ENCODE measurements around the gene PLCZ1.
A peak's percentile ranks its signal among the peaks of the same experiment; 100 is the strongest.
"Not testable (repeated sequence)": the region's sequence is repeated elsewhere in the genome, so short reads cannot be mapped to it uniquely, and the experiment has no call there.

Gene PLCZ1

DNA sequence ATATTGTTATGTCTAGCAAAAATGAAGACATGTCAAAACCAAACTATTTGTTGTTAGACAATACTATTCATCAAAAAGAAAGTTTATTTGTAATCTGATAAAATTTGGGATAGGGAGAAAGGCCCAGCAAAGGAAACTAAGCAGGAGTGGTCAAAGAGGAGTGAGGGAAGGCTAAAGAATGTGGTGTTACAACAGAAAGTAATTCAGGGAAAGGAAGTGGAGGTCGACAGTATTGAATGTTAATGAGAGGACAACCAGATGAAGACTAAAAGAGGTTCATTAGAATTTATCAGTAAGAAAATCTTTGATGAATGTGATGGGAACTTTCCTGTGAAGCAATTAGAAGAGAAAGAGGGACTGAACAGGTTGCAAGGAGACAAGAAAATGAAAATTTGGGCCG, 33.9 kb downstream of the PLCZ1 start:
- DNase-seq (ENCODE audit: low read depth): no peak

DNA sequence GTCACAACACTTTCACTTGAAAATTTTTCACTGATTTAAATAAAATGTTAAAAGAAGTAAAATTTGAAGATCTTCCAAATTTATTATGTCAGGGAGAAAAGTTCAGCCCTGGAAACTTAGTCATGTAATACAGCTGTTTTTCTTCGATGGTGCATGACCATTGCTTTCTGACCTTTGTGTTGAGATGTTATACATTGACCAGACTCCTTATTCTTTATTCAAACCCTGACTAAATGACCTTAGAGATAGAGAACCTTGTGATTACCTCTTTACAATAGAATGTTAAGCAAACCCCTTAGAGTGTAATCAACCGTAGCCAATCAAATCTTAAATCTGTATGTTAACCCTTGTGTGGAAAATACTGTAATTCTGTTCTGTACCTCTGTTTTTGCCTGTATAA, 34.5 kb downstream of the PLCZ1 start:
- DNase-seq (ENCODE audit: low read depth): no peak

DNA sequence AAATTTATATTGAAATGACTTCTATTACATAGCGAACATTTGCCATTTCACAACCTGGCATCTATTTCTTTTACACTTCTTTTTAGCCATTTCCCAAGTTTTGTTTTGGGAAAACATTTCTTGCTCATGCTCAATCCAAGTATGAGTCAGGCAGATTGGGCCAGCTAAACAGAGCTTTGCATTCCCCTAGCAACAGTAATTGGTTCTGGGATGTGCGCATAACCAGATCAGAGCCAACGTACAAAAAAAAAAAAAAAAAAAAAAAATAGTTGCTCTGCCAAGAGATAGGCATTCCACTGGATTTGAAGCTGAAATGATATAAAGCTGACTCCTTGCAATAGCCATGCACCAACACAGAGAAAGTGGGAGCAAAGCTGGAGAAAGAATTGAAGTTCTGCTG, 37.5 kb downstream of the PLCZ1 start:
- DNase-seq (ENCODE audit: low read depth): peak; percentile 46

DNA sequence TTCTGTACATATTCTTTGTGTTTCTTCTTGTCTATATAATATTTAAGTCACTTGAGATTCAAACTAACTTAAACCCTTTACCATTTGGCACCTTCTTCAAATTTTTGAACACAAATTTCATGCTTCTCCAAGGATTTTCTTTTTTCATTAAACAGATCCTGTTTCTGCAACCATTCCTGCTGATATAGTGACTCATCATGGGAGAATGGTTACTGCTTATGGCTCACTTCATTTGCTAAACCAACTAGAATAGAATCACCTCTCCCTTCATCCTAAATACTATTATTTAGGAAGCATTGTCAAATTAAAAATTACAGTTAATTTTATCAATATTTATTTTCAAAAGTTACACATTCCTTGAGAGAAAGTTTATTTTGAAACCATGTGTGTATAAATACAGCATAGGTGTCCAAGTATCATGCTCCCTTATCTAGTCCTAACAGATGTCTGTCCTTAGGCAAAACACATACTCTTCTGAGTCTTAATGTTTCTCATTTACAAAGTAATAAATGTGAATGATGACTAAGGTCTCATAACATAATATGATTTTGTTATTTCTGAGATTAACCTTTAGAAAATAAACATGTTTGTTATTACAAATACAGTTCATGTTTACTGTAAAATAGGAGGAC, 40.7 kb downstream of the PLCZ1 start:
- no peak for DNase-seq (ENCODE audit: low read depth)

DNA sequence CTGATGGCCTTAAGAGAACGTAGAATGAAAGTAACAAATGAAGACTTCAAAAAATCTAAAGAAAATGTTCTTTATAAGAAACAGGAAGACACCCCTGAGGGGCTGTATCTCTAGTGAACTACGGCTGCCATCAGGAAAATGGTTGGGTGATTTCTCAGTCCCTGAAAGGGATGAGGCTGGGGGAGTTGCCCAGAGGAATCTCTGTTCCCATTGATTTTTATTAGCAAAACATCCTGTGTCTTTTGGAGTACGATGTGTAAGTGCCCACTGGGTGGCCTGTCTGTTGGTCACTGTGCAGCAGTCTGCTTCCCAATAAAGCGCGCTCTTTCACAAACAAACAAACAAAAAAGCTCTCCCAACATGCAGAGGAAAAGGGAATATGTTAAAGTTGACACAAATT, 43.8 kb downstream of the PLCZ1 start:
- DNase-seq (ENCODE audit: low read depth): not testable (repeated sequence)

DNA sequence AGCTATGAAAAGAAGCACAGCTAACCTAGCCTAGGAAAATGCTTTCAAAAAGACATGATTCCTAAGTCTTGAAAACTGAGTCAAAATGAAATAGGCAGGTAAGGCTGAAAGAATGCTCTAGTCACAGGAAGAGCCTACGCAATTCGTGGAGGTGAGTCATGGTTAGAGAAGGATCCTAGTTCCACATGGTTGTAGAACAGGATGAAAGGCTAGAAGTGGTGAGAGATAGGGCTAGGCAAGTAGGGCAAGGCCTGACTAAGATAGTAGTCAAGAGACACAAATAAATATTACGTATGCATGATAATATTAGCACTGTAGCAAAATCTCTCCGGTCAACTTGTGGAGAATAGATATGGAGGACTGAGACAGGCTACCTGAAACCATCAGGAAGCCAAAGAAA, 47.2 kb downstream of the PLCZ1 start:
- DNase-seq (ENCODE audit: low read depth): no peak

DNA sequence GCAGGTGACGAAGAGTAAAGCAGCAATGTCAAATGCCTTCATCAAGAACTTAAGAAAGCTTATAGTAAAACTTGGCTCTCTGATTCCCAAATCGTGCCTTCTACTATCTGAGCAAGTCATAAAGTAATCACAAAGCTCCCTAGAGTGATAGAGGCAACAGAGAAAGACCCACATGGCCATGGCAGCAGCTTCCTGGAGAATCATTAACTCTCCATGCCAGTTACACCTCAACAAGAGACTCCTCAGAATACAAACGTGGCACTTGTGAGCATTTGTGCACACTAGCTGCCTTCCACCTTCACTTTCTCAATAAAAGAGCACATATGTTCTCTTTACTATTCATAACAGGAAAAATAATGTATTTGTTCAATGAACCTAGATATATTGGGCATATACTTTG, 48.0 kb downstream of the PLCZ1 start:
- DNase-seq (ENCODE audit: low read depth): no peak

DNA sequence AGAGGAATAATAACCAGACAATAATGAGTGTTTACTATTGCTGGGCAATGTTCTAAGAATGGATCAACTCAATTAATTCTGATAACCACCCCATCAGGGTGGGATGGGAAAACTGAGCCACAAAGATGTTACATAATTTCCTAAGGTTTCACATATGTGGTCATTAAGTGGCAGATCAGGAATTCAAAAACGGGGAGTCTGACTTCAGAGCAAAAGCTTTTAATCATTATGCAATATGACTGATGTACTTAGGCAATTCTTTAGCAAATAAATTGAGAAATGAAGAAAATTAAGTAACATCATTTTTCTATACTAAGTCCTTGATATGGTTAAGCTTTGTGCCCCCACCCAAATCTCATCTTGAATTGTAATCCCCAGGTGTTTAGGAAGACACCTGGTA, 53.4 kb downstream of the PLCZ1 start:
- DNase-seq (ENCODE audit: low read depth): no peak

DNA sequence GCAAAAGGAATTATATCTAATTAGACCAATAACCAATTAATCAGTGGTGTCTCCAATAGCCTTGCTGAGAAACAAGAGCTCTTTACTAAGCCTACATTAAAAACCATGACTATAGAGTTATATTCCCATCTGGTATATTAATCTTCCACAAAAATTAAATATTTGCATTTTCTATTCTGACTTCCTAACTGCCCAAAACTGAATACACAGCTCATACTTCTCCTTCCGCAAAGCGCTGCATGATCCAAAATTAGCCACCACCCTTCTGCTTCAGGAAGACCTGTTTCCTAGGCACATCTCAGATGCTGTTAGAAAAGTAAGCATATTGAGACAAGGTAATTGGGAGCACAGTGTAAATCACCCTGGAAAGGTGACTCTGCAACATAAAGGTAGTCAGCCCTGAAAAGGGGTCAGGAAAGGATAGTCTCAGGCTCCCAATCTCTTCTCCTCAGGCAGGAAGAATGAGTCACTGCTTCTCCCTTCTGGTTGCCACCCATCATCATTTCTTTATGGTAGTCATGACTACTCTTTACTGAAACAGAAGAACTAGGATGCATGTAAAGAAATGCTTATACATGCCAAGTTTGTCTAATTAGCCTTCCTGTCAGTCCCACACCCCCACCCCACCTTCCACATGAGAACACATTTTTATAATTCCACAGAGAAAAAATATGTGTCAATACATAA, 54.3 kb downstream of the PLCZ1 start:
- no peak for DNase-seq (ENCODE audit: low read depth)

DNA sequence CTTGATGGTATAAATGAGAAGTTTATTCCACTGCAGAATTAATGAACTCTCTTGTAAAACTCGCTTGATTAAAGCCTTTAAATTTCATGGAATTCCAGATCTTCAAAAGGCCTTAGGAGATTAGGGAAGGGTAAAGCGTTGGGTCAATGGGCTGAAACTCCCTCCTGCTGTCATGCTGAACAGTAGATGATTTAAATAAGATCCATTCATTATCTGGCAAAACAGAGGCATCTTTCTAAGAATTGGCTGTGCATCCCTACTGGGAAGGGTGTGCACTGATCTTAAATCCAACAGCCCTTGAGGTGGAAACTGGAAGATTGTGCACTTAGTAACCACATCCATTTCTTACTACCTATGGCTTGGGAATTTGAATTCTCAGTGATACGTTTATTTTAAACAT, 56.0 kb downstream of the PLCZ1 start:
- no peak for DNase-seq (ENCODE audit: low read depth)

DNA sequence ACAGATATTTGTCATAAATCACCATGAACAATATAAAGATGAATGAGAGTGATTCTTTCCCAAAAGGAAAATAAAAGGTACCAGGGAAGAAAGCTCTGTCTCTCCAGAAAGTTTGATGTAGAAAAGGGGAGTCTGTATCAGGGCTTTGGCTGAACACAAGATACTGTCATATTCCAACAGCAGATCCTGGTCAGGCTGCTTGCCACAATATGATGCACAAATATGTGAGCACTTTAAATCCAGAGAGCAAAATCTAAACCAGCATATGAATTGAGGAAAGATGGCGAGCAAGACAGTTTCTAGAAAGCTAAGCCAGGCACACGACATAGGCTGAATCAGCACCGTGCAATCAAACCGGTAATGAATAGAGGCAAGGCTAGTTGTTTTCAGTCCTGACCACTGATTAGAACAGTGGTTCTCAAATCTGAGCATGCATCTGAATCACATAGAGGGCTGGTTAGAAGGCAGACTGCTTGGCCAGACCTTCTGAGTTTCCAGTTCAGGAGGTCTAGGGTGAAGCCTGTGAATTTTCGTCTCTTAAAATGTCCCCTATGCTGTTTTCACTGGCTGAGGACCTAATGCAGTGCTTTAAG, 60.7 kb downstream of the PLCZ1 start:
- DNase-seq (ENCODE audit: low read depth): no peak

DNA sequence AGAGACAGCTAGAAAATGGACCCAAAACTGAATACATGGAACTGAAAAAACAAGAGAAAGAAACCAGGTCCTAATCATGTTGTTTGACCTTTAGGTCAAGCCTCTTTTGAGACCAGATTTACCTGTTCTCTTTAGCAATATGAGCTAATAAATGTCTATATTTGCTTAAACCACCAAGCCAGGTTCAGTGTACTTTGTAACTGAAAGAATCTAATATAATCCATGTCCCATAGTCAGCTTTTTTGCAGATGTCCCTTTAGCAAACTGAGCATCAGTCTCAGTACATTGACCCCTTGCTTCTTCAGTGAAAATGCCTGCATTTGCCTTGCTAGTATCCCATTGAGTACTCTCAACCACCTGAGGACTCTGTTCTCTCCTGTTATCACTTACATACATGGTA, 61.7 kb downstream of the PLCZ1 start:
- no peak for DNase-seq (ENCODE audit: low read depth)

DNA sequence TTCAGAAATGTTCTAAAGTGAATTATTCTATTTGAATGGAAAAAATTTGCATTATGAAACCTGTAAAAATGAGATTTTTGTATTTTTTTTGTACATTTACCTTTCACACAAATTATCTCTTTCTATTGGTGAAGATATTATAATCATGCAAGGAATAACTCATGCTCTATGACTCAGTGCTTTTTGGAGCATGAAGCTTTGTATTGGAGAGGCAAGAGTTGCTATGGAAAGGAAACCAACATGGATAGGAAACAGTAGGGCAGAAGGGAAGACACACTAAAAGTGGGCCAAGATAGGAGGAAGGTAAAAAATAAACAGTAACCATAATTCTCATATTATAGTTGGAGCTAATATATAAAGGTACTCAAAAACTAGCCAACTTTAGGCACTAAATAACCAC, 79.0 kb downstream of the PLCZ1 start:
- DNase-seq (ENCODE audit: low read depth): no peak

DNA sequence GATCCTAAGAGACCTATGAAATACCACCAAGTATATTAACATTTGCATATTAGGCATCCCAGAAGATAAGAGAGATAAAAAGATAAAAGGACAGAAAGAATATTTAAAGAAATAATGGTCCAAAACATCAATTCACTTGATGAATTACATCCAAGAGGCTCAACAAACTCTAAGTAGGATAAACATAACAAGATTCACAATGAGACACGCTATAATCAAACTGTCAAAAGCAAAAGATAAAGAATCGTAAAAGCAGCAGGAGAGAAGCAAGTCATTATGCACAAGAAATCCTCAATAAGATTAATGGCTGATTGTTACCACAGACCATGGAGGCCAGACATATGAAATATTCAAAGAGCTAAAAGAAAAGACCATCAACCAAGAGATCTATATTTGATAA, 79.6 kb downstream of the PLCZ1 start:
- no peak for DNase-seq (ENCODE audit: low read depth)

DNA sequence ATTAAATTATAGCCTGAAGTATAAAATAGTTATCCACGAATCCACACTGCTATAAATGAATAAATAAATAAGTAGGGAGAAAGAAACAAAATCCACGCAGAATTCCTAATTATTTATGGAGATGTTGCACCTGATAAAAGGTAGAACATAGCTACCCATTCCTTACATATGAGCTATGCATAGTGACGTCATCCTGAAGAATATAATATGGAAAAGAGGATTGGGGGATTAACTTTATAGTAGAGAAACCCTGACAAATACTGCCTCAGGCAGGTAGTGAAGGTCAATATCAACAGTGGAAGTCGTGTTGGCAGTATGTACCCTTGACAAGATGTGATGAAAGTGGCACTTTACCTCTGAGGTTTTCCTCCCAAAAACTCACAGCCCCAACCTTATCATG, 82.5 kb downstream of the PLCZ1 start:
- no peak for DNase-seq (ENCODE audit: low read depth)

DNA sequence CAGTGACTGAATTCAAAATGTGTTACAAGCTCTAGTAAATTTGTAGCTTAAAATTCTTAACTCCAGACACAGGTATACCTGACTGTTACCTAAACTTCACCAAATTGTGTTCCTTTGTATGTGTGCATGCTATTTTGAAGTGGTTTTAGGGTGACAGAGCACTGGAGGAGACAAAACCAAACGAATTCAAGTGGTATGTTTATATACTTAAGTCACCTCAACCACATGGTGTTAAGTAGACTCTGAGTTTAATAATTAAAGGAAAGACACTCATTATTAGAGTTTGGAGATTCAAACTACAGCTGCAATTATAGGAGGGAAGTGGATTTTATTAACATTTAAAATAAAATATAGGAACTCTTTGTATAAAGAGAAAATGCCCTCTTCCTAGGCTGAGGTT, 84.3 kb downstream of the PLCZ1 start:
- no peak for DNase-seq (ENCODE audit: low read depth)

DNA sequence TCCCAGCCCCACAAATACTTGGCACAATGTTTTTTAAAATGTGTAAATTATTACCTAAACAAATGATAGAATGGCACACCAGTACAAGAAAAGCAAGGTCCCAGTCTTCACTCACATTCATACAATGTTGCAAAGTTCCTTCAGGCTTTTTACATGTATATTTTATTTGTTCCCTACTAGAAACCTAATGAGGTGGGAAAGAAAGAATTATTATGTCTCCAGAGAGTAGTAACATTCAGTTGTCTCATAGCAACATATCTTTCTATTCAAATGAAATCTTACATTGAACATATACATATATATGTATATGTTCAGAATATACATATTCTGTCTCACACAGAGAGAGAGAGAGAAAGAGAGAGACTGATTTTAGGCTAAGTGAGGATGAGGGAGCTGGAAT, 85.2 kb downstream of the PLCZ1 start:
- DNase-seq (ENCODE audit: low read depth): no peak

DNA sequence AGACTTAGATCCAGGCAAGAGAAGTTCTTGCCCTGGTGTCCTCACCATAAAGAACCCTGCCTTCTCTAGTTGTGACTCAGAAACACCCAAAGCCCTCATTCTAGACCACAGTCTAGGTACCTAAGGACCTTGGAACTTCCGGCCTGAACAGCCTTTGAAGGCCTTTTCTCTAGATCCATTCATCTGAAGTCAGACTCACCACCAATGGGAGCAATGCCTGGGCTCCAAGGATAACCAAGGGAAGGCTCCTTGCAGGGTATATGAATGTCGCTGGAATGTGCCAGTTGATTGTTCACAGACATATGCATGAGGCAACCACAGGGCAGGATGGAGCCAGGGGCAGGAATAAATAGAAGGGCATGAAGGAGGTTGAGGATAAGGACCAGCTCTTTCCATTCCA, 86.3 kb downstream of the PLCZ1 start:
- DNase-seq (ENCODE audit: low read depth): no peak

DNA sequence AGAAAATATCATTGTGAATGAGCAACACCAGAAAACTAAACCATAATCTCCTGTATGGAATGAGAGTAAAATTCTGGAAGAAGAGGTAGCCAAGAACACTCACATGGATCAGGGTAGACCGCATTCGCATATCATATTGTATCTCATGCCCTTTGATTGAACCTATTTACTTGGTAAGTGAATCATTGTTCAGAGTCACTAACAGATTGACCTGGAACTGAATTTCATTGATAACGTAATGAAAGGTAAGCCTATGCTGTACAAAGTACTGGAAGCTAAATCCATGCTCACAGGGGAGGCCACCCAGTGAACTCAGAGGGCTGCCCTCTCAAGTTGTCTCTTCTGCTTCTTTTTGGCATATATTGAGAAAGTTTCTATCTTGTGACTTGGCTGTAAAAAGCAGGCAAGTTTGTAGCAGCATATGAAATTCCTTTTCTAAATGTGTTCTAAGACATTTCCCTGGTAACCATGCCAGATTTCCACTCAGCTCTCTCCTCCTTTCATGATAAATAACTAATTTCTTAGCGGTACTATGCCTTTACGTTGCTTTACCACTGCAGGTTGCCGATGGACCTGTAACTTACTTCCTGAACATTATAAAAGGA, 91.4 kb downstream of the PLCZ1 start:
- DNase-seq (ENCODE audit: low read depth): no peak

DNA sequence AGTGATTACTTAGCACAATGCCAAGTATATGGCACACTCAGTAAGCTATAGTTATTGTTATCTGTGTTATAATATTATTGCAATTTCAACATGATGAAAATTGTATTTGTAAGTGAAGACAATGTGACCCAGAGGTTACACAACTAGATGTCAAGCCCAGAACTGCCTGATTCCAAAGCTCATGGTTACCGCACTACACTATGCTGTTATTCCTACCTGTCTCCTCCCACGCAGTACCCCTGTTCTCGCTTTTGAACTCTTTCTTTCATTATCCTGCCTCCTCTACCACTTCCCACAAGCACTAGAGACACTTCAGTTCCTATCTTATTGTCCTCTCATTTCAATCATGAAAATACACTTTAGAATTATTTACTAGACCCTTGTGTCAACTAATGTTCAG, 93.2 kb downstream of the PLCZ1 start:
- no peak for DNase-seq (ENCODE audit: low read depth)

DNA sequence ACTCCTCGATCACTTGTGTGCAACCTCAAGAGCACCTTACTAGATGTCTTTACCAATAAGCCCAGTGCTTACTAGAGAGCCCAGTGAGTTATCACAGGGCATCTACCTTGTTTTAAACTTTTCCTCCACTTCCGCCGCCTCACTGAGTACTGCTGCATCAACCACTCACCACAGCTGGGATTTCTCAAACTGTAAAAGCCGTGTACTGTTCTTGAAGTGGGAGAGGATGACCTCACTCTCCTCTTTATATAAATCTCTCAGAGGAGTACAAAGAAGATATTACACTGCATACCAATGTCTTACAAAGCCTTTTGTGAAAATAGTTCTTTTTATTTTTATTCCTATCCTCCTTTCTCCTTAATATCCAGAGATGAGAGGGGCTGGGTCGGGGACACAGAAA, 94.1 kb downstream of the PLCZ1 start:
- DNase-seq (ENCODE audit: low read depth): peak; percentile 5

DNA sequence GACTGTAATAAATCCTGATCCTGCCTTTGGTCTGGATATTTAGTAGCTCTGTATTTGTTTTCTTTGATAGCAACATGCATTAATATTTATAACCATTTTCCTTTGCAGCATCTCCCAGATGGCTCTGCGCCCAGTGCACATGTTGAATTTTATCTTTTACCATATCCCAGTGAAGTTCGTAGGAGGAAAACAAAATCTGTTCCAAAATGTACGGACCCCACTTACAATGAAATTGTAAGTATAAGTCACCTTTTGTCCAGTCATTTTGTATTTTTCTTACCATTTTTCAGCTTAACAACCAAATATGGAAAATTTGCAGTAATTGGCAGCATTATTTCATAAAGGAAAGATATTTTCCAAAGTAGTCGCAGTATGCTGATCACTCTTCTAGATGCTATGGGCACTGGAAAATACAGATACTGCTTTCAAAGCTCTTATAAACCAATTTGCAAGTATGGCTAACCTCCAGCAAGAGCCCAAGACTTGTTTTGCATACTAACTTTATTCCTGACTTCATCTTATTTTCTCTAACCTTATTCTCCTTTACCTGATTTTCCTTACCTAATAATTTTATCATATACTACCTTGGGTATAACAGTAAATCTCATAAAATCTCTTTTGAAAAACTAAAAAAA, 97.4 kb downstream of the PLCZ1 start:
- DNase-seq (ENCODE audit: low read depth): no peak

DNA sequence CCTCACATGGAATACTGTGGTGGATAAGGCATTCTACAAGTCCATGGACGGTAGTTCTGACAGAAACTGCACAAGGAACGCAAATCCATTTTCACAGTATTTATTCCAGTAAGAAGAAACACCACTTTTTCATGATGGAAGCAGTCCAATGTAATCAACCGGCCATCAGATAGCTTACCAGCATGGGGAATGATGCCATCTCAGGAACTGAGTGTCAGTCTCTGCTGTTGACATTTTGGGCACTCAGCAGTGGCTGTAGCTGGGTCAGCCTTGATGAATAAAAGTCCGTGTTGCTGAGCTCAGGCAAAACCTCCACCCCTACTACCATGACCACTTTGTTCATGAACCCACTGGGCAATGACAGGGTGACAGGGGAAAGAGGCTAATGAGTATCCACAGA, 103.4 kb downstream of the PLCZ1 start:
- no peak for DNase-seq (ENCODE audit: low read depth)

All from GM04504 (cell line).